Prostate gland (tissue), 2 donors: ENCODE results near the gene MAP3K6. TPM values are rescaled to one million over a fixed set of nuclear protein-coding genes. Genes with fewer than 3 reads are reported as not detected.

ENCODE experiments used
- DNase-seq: peaks from one replicate; pipeline ENCODE4 v3.0.0-alpha.2; 2019; ENCODE audit warnings: low spot score
- H3K27ac ChIP-seq, 2 donors: fragments of 200-600 bp; sonication (generic); 2 replicates each; pipeline ENCODE4 v1.5.1; 2017 to 2019
- H3K27me3 ChIP-seq: fragments of 200-600 bp; sonication (generic); replicated peaks from 2 replicates; pipeline ENCODE4 v1.5.1; 2019; ENCODE audit not compliant: insufficient read depth
- H3K36me3 ChIP-seq, 2 donors: fragments of 200-600 bp; sonication (generic); 1 replicate in 1 of 2; 2 replicates in 1 of 2; pipeline versions ENCODE4 v1.5.1 to v1.8.1; 2017 to 2019
- H3K4me1 ChIP-seq: fragments of 200-600 bp; sonication (generic); replicated peaks from 2 replicates; pipeline ENCODE4 v1.5.1; 2019
- H3K4me3 ChIP-seq, 2 donors: fragments of 200-600 bp; sonication (generic); 2 replicates each; pipeline ENCODE4 v1.5.1; 2017 to 2019
- H3K9me3 ChIP-seq: fragments of 200-600 bp; sonication (generic); 2 replicates; pipeline ENCODE4 v1.5.1; 2017
- CTCF ChIP-seq, 4 experiments: fragments of 200-600 bp in 2 of 4; fragments of 450-650 bp in 2 of 4; sonication (generic) in 2 of 4; IDR thresholded peaks; 1 replicate in 3 of 4; 2 replicates in 1 of 4; pipeline ENCODE4 v1.5.1; 2016 to 2019; ENCODE audit warnings: antibody characterized with exemption in 4 of 4, mild to moderate bottlenecking in 2 of 4, moderate library complexity in 2 of 4
- POLR2A ChIP-seq: fragments of 450-650 bp; IDR thresholded peaks from one replicate; pipeline ENCODE4 v1.6.1; 2016; ENCODE audit warnings: antibody characterized with exemption, mild to moderate bottlenecking
- POLR2AphosphoS5 ChIP-seq: sonication (generic); formaldehyde crosslinking; IDR thresholded peaks from one replicate; pipeline ENCODE4 v1.6.1; 2017; ENCODE audit warnings: antibody characterized with exemption
- WGBS: methylation state at CpG from one replicate; pipeline ENCODE4 v1.1.5; 2018; 5-methylcytosine and 5-hydroxymethylcytosine counted together
- intact Hi-C: fragments of 100-400 bp; cut with DNase I; formaldehyde crosslinking; loops from one replicate; pipeline ENCODE4 v1.14.2; 2022
- total RNA-seq, 2 donors: library from RNA; depleted of rRNA; stranded (reverse); fragments of >200 nt; gene quantifications; one replicate each; pipeline ENCODE4 v1.1.0, GENCODE V29; 2016

The MAP3K6 gene
- total RNA-seq, 2 donors from 2014 or later: 38.6 to 60.7 TPM

- TF ChIP-seq POLR2A (no peak), POLR2AphosphoS5 (no peak), CTCF (IDR thresholded peaks at IDR 0.05) (no peak)
- intact Hi-C loops: no loop called here
- WGBS: 60% methylated on average over 5 of the region's 5 CpGs
- Histone ChIP-seq H3K9me3 (no peaks in the 10 kb centered on the region), H3K27ac (no peak overlapping the region), H3K4me1 (no peaks in the 10 kb centered on the region), H3K4me3 (no peak overlapping the region), H3K36me3 (peaks cover 7 to 16% of the 10 kb centered on the region in 2 donors), H3K27me3 (no peaks in the 10 kb centered on the region)
- DNase-seq: no peak
Observed at GRCh38 chr1:27339213-27339612, 27.5 kb downstream of the MAP3K6 start.

GRCh38 chr1:27338751-27339150 lies 28.0 kb downstream of the MAP3K6 start:
- no peak overlapping the region for H3K4me3 ChIP-seq
- no peak overlapping the region for H3K27ac ChIP-seq
- no peaks in the 10 kb centered on the region for H3K27me3 ChIP-seq
- WGBS: 95% methylated on average over 6 of the region's 6 CpGs
- H3K36me3 ChIP-seq: peaks cover 9 to 21% of the 10 kb centered on the region in 2 donors
- no peak for TF ChIP-seq POLR2AphosphoS5
- no peak for TF ChIP-seq POLR2A
- TF ChIP-seq CTCF (IDR thresholded peaks at IDR 0.05): no peak
- H3K4me1 ChIP-seq: no peaks in the 10 kb centered on the region
- no peak for DNase-seq
- intact Hi-C loops: no loop called here
- H3K9me3 ChIP-seq: no peaks in the 10 kb centered on the region

- no peak overlapping the region for H3K27ac ChIP-seq
- H3K27me3 ChIP-seq: no peaks in the 10 kb centered on the region
- H3K4me3 ChIP-seq: no peak overlapping the region
- TF ChIP-seq CTCF (IDR thresholded peaks at IDR 0.05) (no peak), POLR2AphosphoS5 (no peak), POLR2A (no peak)
- H3K4me1 ChIP-seq: no peaks in the 10 kb centered on the region
- intact Hi-C loops: no loop called here
- no peak for DNase-seq
- no peaks in the 10 kb centered on the region for H3K9me3 ChIP-seq
- WGBS: 95% methylated on average over 5 of the region's 5 CpGs
- H3K36me3 ChIP-seq: peaks cover 9 to 24% of the 10 kb centered on the region in 2 donors
Observed at GRCh38 chr1:27336756-27337155, 30.0 kb downstream of the MAP3K6 start.

GRCh38 chr1:27335506-27336422 lies 31.0 kb downstream of the MAP3K6 start:
- no peak for DNase-seq
- intact Hi-C loops: no loop called here
- Histone ChIP-seq H3K4me3 (no peak overlapping the region), H3K36me3 (peaks cover 9 to 24% of the 10 kb centered on the region in 2 donors), H3K27ac (no peak overlapping the region), H3K9me3 (no peaks in the 10 kb centered on the region), H3K4me1 (no peaks in the 10 kb centered on the region), H3K27me3 (no peaks in the 10 kb centered on the region)
- no peak for TF ChIP-seq CTCF (IDR thresholded peaks at IDR 0.05)
- no peak for TF ChIP-seq POLR2AphosphoS5
- no peak for TF ChIP-seq POLR2A
- WGBS: 84% methylated on average over 17 of the region's 17 CpGs
